GM12878 (cell line): ENCODE data around the gene TBXA2R.

ENCODE experiments used
- BMI1 ChIP-seq: fragments of 450-650 bp; IDR thresholded peaks from 2 replicates; pipeline ENCODE4 v1.6.1; 2016; ENCODE audit warnings: mild to moderate bottlenecking, moderate library complexity, borderline replicate concordance
- CREM ChIP-seq: IDR thresholded peaks from 2 replicates; pipeline ENCODE4 v1.6.1; 2014; ENCODE audit warnings: antibody characterized with exemption, low read depth
- CTCF ChIP-seq, 3 experiments: IDR thresholded peaks in 2 of 3; conservative IDR thresholded peaks in 1 of 3; 2 replicates each; pipeline ENCODE4 v1.5.1; 2011; ENCODE audit warnings: low read depth in 3 of 3, low read length in 3 of 3, mild to moderate bottlenecking in 3 of 3, control low read depth in 2 of 3, moderate library complexity in 2 of 3, inconsistent platforms in 1 of 3, mixed read lengths in 1 of 3; ENCODE audit not compliant: control insufficient read depth in 2 of 3, insufficient read depth in 1 of 3; ENCODE audit errors: extremely low read depth in 1 of 3
- E2F8 ChIP-seq: fragments of 450-650 bp; IDR thresholded peaks from 2 replicates; pipeline ENCODE4 v1.6.1; 2018; ENCODE audit warnings: mild to moderate bottlenecking, low read depth, moderate library complexity; ENCODE audit not compliant: partially characterized antibody
- EP300 ChIP-seq, 2 experiments: fragments of 150-350 bp in 1 of 2; IDR thresholded peaks; 2 replicates each; pipeline ENCODE4 v1.6.1; 2011 to 2012; ENCODE audit warnings: low read depth in 2 of 2, low read length in 2 of 2, borderline replicate concordance in 1 of 2, improper control_type of control experiment in 1 of 2, inconsistent platforms in 1 of 2; ENCODE audit not compliant: control insufficient read depth in 1 of 2
- JUND ChIP-seq: IDR thresholded peaks from 2 replicates; pipeline ENCODE4 v1.6.1; 2012; ENCODE audit warnings: low read depth, mild to moderate bottlenecking, low read length, improper control_type of control experiment, moderate library complexity
- MEF2A ChIP-seq: IDR thresholded peaks from 2 replicates; pipeline ENCODE4 v1.6.1; 2011; ENCODE audit warnings: low read depth, mild to moderate bottlenecking, low read length, moderate library complexity; ENCODE audit not compliant: insufficient read depth
- POLR2A ChIP-seq: IDR thresholded peaks from 2 replicates; pipeline ENCODE4 v1.6.1; 2011; ENCODE audit warnings: low read depth, mild to moderate bottlenecking, low read length
- POLR2AphosphoS5 ChIP-seq: IDR thresholded peaks from 2 replicates; pipeline ENCODE4 v1.6.1; 2011; ENCODE audit warnings: mild to moderate bottlenecking, low read length, inconsistent platforms
- RUNX3 ChIP-seq: IDR thresholded peaks from 2 replicates; pipeline ENCODE4 v1.6.1; 2012; ENCODE audit warnings: low read length, inconsistent platforms
- SMC3 ChIP-seq: IDR thresholded peaks from 2 replicates; pipeline ENCODE4 v1.6.1; 2011; ENCODE audit warnings: low read length, improper control_type of control experiment, borderline replicate concordance
- TAF1 ChIP-seq: IDR thresholded peaks from 2 replicates; pipeline ENCODE4 v1.6.1; 2011; ENCODE audit warnings: mild to moderate bottlenecking, low read depth, low read length, borderline replicate concordance
- ZZZ3 ChIP-seq: IDR thresholded peaks from 2 replicates; pipeline ENCODE4 v1.6.1; 2011; ENCODE audit warnings: low read depth; ENCODE audit not compliant: control insufficient read depth, insufficient read length
- TF ChIP-seq, protein P1 (sequence below): fragments of 450-650 bp; IDR thresholded peaks from 2 replicates; pipeline ENCODE4 v1.6.1; 2016; ENCODE audit warnings: mild to moderate bottlenecking, moderate library complexity, borderline replicate concordance

- TF ChIP-seq TAF1 (no peak), ZZZ3 (no peak), CREM (no peak), CTCF (IDR thresholded peaks at IDR 0.05 in 2 of 3, conservative IDR thresholded peaks at IDR 0.05 in 1 of 3; ENCODE audit: control insufficient read depth in 2 of 3, extremely low read depth in 1 of 3, insufficient read depth in 1 of 3, low read depth in 3 of 3, low read length in 3 of 3) (no peak), EP300 (IDR thresholded peaks at IDR 0.05; ENCODE audit: borderline replicate concordance in 1 of 2, control insufficient read depth in 1 of 2, low read depth in 2 of 2, low read length in 2 of 2) (no peak), BMI1 (no peak), POLR2AphosphoS5 (no peak), SMC3 (no peak), JUND (no peak), E2F8 (no peak), POLR2A (no peak), MEF2A (no peak), RUNX3 (no peak)
- TF ChIP-seq, protein P1, sequence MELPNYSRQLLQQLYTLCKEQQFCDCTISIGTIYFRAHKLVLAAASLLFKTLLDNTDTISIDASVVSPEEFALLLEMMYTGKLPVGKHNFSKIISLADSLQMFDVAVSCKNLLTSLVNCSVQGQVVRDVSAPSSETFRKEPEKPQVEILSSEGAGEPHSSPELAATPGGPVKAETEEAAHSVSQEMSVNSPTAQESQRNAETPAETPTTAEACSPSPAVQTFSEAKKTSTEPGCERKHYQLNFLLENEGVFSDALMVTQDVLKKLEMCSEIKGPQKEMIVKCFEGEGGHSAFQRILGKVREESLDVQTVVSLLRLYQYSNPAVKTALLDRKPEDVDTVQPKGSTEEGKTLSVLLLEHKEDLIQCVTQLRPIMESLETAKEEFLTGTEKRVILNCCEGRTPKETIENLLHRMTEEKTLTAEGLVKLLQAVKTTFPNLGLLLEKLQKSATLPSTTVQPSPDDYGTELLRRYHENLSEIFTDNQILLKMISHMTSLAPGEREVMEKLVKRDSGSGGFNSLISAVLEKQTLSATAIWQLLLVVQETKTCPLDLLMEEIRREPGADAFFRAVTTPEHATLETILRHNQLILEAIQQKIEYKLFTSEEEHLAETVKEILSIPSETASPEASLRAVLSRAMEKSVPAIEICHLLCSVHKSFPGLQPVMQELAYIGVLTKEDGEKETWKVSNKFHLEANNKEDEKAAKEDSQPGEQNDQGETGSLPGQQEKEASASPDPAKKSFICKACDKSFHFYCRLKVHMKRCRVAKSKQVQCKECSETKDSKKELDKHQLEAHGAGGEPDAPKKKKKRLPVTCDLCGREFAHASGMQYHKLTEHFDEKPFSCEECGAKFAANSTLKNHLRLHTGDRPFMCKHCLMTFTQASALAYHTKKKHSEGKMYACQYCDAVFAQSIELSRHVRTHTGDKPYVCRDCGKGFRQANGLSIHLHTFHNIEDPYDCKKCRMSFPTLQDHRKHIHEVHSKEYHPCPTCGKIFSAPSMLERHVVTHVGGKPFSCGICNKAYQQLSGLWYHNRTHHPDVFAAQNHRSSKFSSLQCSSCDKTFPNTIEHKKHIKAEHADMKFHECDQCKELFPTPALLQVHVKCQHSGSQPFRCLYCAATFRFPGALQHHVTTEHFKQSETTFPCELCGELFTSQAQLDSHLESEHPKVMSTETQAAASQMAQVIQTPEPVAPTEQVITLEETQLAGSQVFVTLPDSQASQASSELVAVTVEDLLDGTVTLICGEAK: no peak
Measured at GRCh38 chr19:3585301-3586126, 21.2 kb downstream of the TBXA2R start, which contains the start of gene GIPC3.
